Right lobe of liver (tissue), 6 donors: Measurements from ENCODE around the gene RTKN2. TPM values are rescaled to one million over a fixed set of nuclear protein-coding genes. Genes with fewer than 3 reads are reported as not detected.
A peak's percentile ranks its signal among the peaks of the same experiment; 100 is the strongest.
"Not testable (repeated sequence)": the region's sequence is repeated elsewhere in the genome, so short reads cannot be mapped to it uniquely, and the experiment has no call there.

Experiments
- ATAC-seq, 4 donors: fragments of 200-7000 bp; cut with Tn5 transposase; one replicate each; pipeline ENCODE4 v1.9.1; 2020; ENCODE audit warnings: mild to moderate bottlenecking in 4 of 4, moderate library complexity in 4 of 4
- DNase-seq, 3 donors: peaks; one replicate each; pipeline ENCODE4 v3.0.0-alpha.2; 2020
- H3K27ac ChIP-seq, 3 donors: fragments of 200-600 bp; one replicate each; pipeline ENCODE4 v1.8.0; 2022
- H3K27me3 ChIP-seq, 2 donors: fragments of 200-600 bp; one replicate each; pipeline ENCODE4 v1.8.0; 2022
- H3K36me3 ChIP-seq, 4 donors: fragments of 200-600 bp; sonication (generic) in 1 of 4; one replicate each; pipeline versions ENCODE4 v1.5.1 to v1.8.0; 2017 to 2022; ENCODE audit warnings: control low read depth in 1 of 4
- H3K4me1 ChIP-seq, 4 donors: fragments of 200-600 bp; sonication (generic) in 1 of 4; one replicate each; pipeline versions ENCODE4 v1.5.1 to v1.8.0; 2017 to 2022; ENCODE audit warnings: control low read depth in 1 of 4
- H3K4me3 ChIP-seq, 3 donors: fragments of 200-600 bp; one replicate each; pipeline ENCODE4 v1.8.0; 2022
- H3K9me3 ChIP-seq, 4 donors: fragments of 200-600 bp; sonication (generic) in 1 of 4; one replicate each; pipeline versions ENCODE4 v1.5.1 to v1.8.0; 2017 to 2022; ENCODE audit warnings: control low read depth in 1 of 4
- POLR2A ChIP-seq: fragments of 450-650 bp; IDR thresholded peaks from one replicate; pipeline ENCODE4 v1.6.1; 2017; ENCODE audit warnings: antibody characterized with exemption, mild to moderate bottlenecking
- WGBS: methylation state at CpG from one replicate; pipeline ENCODE4 v1.1.6; 2018; ENCODE audit warnings: low coverage, low lambda C conversion rate; ENCODE audit not compliant: insufficient coverage; ENCODE audit errors: missing lambda C conversion rate; 5-methylcytosine and 5-hydroxymethylcytosine counted together
- intact Hi-C, 2 donors: fragments of 100-400 bp; cut with DNase I; formaldehyde crosslinking; loops; one replicate each; pipeline versions ENCODE4 v1.11.2 to v1.14.1; 2022
- total RNA-seq, 6 experiments: library from RNA; depleted of rRNA in 2 of 6; stranded (reverse); fragments of >200 nt in 2 of 6; fragmentation: NEBNext Ultra II Directional in 3 of 6; extraction: Animal tissue kit (Norgen Biotek cat#: 25700) in 3 of 6; gene quantifications; one replicate each; pipeline versions ENCODE4 v1.1.0 to v1.2.4, GENCODE V29; 2016 to 2023
- TF ChIP-seq, protein P1 (sequence below), 4 donors: fragments of 200-600 bp in 3 of 4; fragments of 450-650 bp in 1 of 4; IDR thresholded peaks; one replicate each; pipeline versions ENCODE4 v1.5.1 to v1.8.0; 2016 to 2022; ENCODE audit warnings: antibody characterized with exemption in 4 of 4, mild to moderate bottlenecking in 2 of 4
- donor health status: DM: no; HTN: yes; CAD: no.
- donor health status: DM: no; HTN: no; CAD: no.
- donor health status: DM: no; HTN: no; CAD: no.
- donor health status: DM: no; HTN: yes; CAD: no.
- donor health status: DM: no; HTN: yes; CAD: no.

The RTKN2 gene
- total RNA-seq, 6 experiments from 2014 or later: 0.06 to 0.12 TPM; not detected in 4

DNA sequence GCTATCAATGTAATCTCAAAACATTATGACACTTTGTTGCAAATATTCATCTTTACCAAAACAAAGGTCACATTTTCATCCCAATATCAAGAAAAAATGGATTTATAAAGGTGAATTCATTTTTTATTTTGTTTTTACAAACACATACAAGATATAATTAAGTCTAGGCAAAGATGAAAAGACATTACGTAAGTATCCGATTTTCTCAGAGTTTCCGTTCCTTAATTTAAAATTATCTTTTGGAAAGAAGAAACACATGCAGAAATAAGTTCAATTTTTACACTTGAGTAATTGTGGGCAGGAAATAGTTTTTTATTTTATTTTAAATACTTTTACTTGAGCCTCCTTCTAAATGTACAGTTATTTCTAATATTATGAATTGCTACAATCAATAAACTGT, 24.6 kb downstream of the RTKN2 start:
- peak overlapping the region in 1 of 3 donors; percentile 23 for H3K27ac ChIP-seq
- WGBS: 58% methylated on average over 3 of the region's 3 CpGs

DNA sequence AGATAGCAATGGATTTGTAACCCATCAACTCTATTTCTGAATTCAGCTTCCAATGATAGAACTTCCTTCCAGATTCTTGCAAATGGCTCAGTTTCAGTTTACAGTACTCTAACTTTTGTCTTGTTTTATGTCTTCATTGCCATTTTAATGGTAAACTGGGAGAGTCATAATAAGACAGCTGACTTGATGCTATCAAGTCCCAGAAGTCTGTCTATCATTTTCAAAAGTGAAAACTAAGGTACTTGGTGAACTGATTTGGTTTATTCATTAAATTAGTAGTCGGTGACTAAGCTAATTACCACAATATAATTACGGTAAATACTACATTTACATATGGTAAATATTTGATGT, 25.0 kb downstream of the RTKN2 start:
- peak overlapping the region in 2 of 3 donors; percentile 16 to 23 for H3K27ac ChIP-seq
- no peaks in the 10 kb centered on the region for H3K27me3 ChIP-seq
- intact Hi-C loops: no loop called here
- ATAC-seq (no peak), DNase-seq (no peak)
- H3K9me3 ChIP-seq: no peaks in the 10 kb centered on the region
- WGBS: 57% methylated on average over 2 of the region's 2 CpGs
- H3K4me3 ChIP-seq: no peak overlapping the region
- no peaks in the 10 kb centered on the region for H3K36me3 ChIP-seq
- no peak for TF ChIP-seq POLR2A
- TF ChIP-seq, protein P1, sequence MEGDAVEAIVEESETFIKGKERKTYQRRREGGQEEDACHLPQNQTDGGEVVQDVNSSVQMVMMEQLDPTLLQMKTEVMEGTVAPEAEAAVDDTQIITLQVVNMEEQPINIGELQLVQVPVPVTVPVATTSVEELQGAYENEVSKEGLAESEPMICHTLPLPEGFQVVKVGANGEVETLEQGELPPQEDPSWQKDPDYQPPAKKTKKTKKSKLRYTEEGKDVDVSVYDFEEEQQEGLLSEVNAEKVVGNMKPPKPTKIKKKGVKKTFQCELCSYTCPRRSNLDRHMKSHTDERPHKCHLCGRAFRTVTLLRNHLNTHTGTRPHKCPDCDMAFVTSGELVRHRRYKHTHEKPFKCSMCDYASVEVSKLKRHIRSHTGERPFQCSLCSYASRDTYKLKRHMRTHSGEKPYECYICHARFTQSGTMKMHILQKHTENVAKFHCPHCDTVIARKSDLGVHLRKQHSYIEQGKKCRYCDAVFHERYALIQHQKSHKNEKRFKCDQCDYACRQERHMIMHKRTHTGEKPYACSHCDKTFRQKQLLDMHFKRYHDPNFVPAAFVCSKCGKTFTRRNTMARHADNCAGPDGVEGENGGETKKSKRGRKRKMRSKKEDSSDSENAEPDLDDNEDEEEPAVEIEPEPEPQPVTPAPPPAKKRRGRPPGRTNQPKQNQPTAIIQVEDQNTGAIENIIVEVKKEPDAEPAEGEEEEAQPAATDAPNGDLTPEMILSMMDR (IDR thresholded peaks at IDR 0.05): no peak
- no peaks in the 10 kb centered on the region for H3K4me1 ChIP-seq

More for the DNA sequence above, 24.6 kb downstream of the RTKN2 start:
- H3K4me3 ChIP-seq: no peak overlapping the region
- no peaks in the 10 kb centered on the region for H3K4me1 ChIP-seq
- TF ChIP-seq, protein P1 (IDR thresholded peaks at IDR 0.05): no peak
- TF ChIP-seq POLR2A: no peak
- DNase-seq: no peak
- no peak for ATAC-seq
- intact Hi-C loops: no loop called here
- H3K36me3 ChIP-seq: no peaks in the 10 kb centered on the region
- no peaks in the 10 kb centered on the region for H3K27me3 ChIP-seq
- no peaks in the 10 kb centered on the region for H3K9me3 ChIP-seq

DNA sequence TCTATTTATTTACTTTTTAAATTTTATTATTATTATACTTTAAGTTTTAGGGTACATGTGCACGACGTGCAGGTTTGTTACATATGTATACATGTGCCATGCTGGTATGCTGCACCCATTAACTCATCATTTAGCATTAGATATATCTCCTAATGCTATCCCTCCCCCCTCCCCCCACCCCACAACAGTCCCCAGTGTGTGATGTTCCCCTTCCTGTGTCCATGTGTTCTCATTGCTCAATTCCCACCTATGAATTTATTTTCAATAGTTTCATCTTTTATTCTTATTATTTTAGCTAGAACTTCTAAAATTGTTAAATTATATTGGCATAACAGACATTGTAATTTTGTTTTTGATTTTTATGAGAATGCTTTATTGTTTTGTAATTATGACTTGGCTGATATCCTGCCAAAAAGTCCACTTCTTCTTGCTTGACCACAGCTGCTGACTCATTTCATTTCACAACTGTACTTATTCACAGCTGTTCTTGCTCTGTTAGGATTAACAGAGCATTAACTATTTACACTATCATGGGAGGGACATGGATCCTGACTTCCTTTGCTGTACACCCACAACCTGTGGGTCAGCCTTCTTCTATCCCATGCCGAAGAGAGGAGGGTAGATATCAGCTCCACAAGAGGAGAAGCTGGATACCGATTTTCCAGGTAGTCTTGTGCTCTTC, 25.5 kb downstream of the RTKN2 start:
- not testable (repeated sequence) for H3K4me3 ChIP-seq
- peak; percentile 51 to 81 (median 62) for ATAC-seq

DNA sequence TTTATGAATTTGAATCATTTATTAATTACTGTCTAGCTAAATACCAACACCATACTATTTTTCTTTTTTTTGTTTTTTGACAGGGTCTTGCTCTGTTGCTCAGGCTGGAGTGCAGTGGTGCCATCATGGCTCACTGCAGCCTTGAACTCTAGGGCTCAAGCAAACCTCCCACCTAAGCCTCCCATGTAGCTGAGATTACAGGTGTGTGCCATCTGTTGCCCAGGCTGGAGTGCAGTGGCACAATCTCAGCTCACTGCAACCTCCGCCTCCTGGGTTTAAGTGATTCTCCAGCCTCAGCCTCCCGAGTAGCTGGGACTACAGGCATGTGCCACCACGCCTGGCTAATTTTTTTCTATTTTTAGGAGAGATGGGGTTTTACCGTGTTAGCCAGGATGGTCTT, 27.1 kb downstream of the RTKN2 start:
- ATAC-seq, H3K27me3 ChIP-seq, H3K36me3 ChIP-seq, DNase-seq, H3K9me3 ChIP-seq, intact Hi-C loops, H3K27ac ChIP-seq, H3K4me3 ChIP-seq, H3K4me1 ChIP-seq: not testable (repeated sequence)
- WGBS: 94% methylated on average over 4 of the region's 4 CpGs

More for the DNA sequence above, 25.5 kb downstream of the RTKN2 start:
- H3K9me3 ChIP-seq, H3K4me1 ChIP-seq, H3K27me3 ChIP-seq, DNase-seq, H3K36me3 ChIP-seq, intact Hi-C loops: not testable (repeated sequence)
- peak overlapping the region in 2 of 3 donors; percentile 16 to 23 for H3K27ac ChIP-seq
- 57% methylated on average over 4 of the region's 4 CpGs for WGBS

DNA sequence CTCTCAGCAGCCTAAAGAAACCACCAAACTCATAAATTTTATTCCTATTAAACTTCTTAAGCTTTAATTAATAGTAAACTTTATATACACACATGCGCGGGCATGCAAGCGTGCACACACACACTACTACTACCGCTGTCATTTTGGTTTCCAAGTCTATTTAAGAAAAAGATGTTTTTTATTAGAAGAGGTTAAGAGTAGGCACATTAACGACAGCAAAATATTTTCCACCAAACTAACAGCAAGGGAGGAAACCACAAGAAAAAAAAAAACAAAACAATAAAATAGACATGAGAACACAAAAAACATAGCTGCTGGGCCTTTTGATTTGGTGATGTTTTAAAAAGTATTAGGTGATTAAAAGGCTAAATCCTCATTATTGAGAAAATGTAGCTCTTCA, 28.6 kb downstream of the RTKN2 start:
- no peak overlapping the region for H3K27ac ChIP-seq
- DNase-seq (no peak), ATAC-seq (no peak)
- H3K9me3 ChIP-seq: no peaks in the 10 kb centered on the region
- H3K4me3 ChIP-seq: no peak overlapping the region
- intact Hi-C loops: no loop called here
- H3K4me1 ChIP-seq: no peaks in the 10 kb centered on the region
- no peaks in the 10 kb centered on the region for H3K27me3 ChIP-seq
- 79% methylated on average over 5 of the region's 5 CpGs for WGBS
- H3K36me3 ChIP-seq: no peaks in the 10 kb centered on the region
- no peak for TF ChIP-seq POLR2A
- TF ChIP-seq, protein P1 (IDR thresholded peaks at IDR 0.05): no peak
